Coronary artery (tissue), 2 donors: ENCODE data around the gene HESX1.

Experiments used
- DNase-seq: peaks from one replicate; pipeline ENCODE4 v3.0.0-alpha.2; 2017; ENCODE audit warnings: low spot score
- H3K27ac ChIP-seq, 2 donors: fragments of 200-600 bp; sonication (generic); one replicate each; pipeline ENCODE4 v1.5.1; 2016 to 2019
- H3K4me3 ChIP-seq: fragments of 200-600 bp; sonication (generic); 2 replicates; pipeline ENCODE4 v1.5.1; 2016; ENCODE audit warnings: mild to moderate bottlenecking, moderate library complexity
- CTCF ChIP-seq: fragments of 200-600 bp; sonication (generic); IDR thresholded peaks from one replicate; pipeline ENCODE4 v1.5.1; 2019; ENCODE audit warnings: antibody characterized with exemption

Gene HESX1

DNA sequence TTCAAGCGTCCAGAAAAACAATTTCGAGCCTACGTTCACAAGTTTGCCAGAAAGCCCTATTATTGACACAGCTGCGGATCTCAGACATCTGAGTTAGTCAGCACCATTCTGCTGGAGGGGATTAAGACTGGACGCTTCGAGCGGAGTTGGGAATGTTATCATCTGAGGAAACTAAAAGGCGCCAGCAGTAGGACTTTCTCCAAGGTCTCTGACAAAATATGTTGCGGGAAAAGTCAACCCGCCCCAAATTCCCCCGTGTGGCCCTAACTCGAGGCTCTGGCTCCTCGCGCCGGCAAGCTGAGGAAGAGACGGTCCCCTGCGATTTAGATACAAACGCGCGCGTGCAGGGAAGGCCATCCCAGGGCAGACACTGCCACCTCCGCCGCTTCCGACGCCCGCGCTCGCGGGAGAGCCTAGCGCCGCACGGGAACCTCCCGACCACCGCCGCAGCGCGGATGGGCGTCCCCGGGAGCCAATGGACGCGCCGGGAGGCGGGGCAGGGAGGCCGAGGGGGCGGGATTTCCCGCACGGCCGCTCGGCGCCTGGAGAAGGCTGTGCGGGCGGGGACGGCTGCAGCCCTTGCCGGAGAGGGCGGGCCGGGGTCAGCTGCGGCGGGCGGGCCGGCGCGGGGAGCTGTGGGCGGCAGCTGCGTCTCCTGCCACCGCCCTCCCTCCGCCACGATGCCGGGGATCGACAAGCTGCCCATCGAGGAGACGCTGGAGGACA lies 27.6 kb upstream of the HESX1 start, which contains the start of gene APPL1:
APPL1 (plus strand) TSS at position 526 of the 726 bp plus-strand sequence; CDS start at position 681, 155 bp downstream.
- peak; percentile 96 for DNase-seq
- Histone ChIP-seq H3K27ac (peak within 1 kb of the TSS; percentile 86 to 95), H3K4me3 (peak within 1 kb of the TSS; percentile 88)
- TF ChIP-seq CTCF = no peak

- no peak for DNase-seq
- no peak overlapping the region for H3K4me3 ChIP-seq
- TF ChIP-seq CTCF = no peak
- no peak overlapping the region for H3K27ac ChIP-seq
Observed at GRCh38 chr3:57226176-57226575, 26.4 kb upstream of the HESX1 start.

- no peak for TF ChIP-seq CTCF
- Histone ChIP-seq H3K4me3 (no peak overlapping the region), H3K27ac (no peak overlapping the region)
- no peak for DNase-seq
Observed at GRCh38 chr3:57224856-57225255, 25.1 kb upstream of the HESX1 start.

DNA sequence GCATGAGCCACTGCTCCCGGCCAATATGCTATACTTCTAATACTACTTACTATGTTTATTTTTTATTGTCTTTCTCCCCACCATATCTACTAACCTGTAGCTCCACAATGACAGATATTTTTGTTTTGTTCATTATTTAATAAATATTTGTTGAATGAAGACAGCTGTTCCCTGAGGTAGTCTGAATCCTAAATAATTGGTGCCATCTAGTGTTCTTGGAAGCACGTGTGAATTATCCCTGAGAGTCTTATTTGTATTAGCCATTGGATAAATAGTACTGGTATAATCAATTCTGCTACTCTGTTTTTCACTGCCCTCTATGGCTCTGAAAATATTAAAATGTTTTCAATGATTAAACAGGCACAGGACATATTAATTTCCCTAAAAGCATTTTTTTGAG lies 22.1 kb upstream of the HESX1 start:
- TF ChIP-seq CTCF = no peak

GRCh38 chr3:57206423-57206822 lies 6.6 kb upstream of the HESX1 start:
- Histone ChIP-seq H3K4me3 (no peak overlapping the region), H3K27ac (no peak overlapping the region)
- DNase-seq = no peak
- TF ChIP-seq CTCF = no peak

More for the DNA sequence above, 22.1 kb upstream of the HESX1 start:
- H3K4me3 ChIP-seq = no peak overlapping the region
- no peak for DNase-seq
- H3K27ac ChIP-seq = no peak overlapping the region

- H3K4me3 ChIP-seq = no peak overlapping the region
- DNase-seq = no peak
- no peak overlapping the region for H3K27ac ChIP-seq
- TF ChIP-seq CTCF = no peak
Observed at GRCh38 chr3:57194641-57195040, 5.1 kb downstream of the HESX1 start.

GRCh38 chr3:57192028-57192427 lies 7.8 kb downstream of the HESX1 start:
- H3K27ac ChIP-seq = no peak overlapping the region
- no peak overlapping the region for H3K4me3 ChIP-seq
- TF ChIP-seq CTCF = no peak
- DNase-seq = no peak
